HG02981 (cell line): Measurements from ENCODE around the gene KCNJ16.

Experiments
- ATAC-seq: cut with Tn5 transposase; IDR thresholded peaks from one replicate; pipeline ENCODE4 v1.9.1; 2021; ENCODE audit warnings: mild to moderate bottlenecking, moderate library complexity; ENCODE audit not compliant: unreplicated experiment

KCNJ16 gene

DNA sequence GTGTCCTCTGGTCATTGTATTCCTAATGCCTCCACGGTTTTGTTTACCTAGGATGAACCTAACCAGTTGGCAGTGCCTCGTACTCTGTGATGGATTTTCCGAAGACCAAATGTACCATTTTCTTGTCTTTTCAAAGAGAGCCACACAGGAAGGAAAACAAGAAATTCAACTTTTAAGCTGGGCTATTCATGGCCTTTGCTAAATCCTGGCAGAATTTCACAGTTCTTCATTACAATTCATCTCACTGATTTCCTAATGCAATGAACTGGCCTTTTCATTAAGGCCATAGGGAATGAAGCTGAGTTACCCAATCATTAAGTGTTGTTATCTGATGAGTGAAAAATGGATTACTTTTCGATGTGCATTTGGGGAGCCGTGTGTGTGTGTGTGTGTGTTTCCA, 7.9 kb upstream of the KCNJ16 start:
- ATAC-seq = no peak

DNA sequence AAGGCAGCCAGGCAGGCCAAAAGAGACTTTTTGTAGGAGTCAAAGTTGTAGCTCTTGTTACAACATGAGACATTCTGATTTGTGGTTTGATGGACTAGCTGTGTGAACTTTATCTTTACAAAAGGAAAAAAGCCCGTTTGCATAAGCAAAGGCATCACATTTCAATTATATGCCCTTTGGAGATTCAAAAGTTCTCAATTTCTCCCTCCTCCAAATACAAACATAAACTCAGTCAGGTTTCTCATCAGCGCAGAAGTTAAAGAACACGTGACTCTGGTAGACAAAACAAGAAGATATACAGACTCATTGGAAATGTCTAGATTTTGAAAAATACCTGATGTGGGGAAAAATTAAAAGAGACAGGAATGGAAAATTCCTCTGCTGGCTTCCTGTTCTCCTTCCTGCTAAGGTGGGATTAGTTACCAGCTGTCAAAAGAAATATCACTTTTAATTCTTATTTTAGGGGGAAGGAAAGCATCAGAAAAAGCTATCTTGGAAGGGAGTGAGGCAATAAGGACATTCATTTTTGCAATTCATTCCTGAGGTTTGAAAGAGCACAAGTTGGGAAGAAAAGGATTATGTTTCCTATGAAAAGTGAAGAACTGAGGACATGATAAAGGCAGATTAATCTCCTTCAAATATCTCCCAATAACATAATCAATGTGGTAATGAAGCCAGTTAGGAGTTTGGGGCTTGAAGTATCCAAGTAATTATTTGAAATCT, 4.6 kb upstream of the KCNJ16 start:
- ATAC-seq = no peak

DNA sequence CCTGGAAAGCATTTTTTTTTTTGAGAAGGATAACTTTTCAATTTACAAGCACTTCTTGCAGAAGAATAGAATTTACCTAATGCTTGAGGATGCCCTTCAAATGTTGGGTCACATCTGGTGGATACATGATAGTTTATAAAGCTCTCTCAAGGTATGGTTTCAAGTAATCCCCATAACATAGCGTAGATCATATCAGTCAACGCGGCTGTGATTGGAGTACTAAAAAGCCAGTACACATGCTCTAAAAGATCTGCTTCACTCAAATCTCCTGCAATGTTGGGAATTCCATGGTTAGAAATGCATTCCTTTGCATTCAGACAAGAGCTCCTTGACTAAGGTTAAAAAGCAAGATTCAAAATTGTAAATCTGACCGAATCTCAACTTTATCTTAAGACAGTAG, 3.9 kb upstream of the KCNJ16 start:
- no peak for ATAC-seq

DNA sequence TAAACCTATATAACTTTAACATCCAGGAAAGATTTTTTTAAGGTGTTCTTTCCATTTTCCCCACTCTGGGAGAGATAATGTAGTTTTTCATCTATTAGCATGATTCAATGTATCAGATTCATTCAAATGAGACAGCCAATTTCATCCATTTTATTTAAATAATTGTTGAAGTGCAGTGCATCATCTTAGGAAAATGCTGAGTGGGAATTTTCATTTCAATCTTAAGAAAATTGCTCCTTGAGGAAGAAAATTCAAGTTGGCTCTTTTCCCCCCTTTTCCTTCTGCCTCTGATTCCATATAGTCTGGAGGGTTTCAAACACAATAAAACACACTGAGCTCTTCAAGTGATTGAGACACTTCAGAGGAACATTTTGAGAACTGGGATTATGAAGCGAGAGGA, 3.4 kb upstream of the KCNJ16 start:
- no peak for ATAC-seq

DNA sequence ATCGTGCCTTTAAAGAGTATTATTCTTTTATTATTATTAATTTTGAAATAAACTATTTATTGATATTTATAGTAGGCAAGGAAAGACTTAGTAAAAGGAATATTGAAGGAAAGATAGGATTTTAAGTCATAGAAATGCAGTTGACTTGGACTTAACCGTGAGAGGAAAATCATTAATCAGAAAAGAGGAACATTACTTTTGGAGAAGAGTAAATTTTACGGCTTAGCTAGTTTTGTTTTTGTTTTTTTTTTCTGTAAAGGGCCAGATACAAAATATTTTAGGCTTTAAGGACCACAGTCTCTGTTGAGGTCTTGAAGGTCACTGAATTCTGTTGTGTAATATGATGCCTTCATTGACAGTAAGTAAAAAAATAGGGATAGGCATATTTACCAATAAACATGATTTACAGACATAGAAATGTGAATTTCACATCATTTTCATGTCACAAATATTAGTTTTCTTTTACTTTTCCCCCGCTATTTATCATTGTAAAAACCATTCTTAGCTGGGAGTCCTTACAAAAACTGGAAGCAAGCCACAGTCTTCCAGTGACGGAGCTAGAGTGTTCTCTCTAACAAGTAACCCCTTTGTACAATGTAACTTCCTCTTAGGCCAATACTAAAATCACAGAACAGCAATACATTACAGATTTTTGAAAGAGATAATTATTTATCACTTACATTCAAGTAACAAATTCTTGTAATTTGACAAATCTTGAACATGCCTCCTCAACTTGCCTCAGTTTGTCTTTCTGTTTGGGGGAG, 2.3 kb upstream of the KCNJ16 start:
- no peak for ATAC-seq

DNA sequence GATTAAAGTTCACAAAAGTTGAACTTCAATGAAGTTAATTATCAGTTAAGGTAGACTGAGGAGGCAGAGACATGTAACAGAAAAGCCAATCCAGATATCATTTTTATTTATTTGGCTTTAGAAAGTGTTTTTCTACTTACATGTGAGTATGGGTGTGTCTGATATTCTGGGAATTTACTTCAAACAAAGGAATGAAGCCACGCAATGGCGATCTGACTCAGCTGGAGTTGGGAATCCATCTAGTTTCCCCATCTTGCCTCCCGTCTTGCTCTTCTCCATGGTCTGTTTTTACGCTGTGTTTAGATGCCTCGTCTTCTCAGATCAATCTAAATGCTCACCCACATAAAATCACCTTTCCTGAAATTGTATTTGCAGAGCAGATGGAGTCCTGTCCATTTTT, 1.7 kb upstream of the KCNJ16 start:
- ATAC-seq = no peak

DNA sequence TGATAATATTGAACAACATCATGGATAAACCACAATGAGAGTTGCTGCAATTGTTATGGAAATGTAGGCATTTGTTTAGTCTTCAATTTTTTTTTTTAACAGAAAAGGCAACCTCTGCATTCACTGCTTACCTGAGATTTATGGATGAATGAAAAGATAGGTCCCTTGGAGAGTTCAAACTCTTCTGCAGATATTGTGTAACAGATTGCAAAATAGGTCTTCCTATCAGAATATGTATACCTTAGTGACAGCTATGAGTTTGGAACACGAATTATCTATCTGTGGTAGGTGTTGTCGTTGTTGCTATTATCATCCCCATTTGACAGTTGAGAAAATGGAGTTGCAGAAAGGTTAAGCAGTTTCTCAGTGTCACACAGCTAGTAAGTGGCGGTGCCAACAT, 1.2 kb upstream of the KCNJ16 start:
- ATAC-seq = no peak

DNA sequence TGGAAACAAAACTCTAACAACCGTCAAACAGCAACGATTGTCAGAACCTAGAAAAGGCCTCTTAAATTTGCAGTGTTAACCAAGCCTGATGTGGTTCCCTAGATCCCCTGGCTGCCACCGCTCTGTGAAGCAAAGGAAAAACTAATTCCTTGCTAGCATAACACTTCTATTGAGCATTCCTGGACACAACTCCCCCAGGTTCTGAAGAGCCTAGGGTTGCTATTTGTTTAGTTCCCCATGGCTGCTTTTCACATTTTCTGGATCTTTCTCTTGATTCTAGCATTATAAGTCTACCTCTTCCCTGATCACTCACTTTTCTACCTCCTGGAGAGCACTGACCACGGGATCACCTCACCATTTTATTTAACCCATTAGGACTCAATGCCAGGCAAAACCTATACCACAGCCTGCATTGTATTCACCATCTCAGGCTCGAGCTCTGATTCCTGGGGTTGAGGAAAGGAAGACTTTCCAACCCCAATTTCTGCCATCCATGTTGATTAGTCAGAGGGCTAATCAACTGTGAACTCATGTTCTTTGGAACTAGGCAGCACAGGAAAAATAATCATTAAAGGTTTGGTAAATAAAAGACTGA, 692 bp upstream of the KCNJ16 start:
- ATAC-seq = no peak

DNA sequence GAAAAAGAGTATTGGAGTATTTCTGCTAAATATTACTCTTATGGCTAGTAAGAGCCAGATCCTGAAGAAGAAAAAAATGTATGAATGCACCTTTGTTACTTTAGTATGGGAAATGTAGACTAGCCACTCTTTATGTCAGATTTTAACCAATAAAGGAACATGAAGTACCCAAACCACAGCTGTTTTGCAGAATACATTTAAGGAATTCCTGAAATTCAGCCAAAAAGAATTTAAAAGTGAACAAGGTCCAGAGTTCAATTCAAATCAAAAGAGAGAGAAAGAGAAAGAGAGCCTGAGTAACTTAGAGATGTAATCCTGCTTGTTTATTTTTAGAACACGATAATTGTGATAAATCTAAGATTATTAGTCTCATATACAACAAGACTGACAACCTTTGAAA, 1.2 kb downstream of the KCNJ16 start:
- no peak for ATAC-seq

DNA sequence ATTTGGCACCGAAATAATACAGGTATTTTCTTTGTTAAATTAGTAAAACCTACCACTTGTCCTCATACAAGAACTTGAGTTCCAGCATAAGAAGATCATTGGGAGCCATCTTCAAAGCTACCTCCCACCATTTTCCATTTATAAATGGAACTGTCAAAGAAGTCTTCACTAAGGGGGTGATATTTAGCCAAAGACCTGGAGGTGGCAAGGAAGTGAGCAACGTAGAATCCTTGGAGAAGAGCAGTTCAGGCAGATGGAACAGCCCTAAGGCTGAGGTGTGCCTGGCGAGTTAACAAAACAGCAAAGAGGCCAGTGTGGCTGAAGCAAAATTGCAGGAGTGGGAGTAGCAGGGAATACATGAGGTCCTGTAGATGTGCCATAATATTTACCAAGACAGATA, 1.8 kb downstream of the KCNJ16 start:
- ATAC-seq = no peak

DNA sequence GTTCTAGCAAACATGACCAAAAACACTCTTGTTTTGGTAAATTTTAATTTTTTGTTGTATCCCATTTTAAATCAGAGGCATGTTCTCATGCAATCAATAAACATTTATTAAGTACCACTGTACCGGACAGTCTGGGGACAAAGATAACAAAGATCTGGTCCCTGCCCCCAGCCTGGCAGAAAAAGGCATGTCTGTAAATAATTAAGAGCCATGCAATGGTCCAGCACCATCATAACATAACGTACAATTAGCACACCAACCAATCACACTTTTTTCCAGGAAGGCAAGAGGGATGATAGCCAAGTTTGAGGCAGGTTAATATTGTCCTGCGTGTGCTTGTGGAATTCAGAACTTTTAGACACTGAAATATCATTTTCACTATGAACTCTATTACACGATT, 3.5 kb downstream of the KCNJ16 start:
- ATAC-seq = no peak

DNA sequence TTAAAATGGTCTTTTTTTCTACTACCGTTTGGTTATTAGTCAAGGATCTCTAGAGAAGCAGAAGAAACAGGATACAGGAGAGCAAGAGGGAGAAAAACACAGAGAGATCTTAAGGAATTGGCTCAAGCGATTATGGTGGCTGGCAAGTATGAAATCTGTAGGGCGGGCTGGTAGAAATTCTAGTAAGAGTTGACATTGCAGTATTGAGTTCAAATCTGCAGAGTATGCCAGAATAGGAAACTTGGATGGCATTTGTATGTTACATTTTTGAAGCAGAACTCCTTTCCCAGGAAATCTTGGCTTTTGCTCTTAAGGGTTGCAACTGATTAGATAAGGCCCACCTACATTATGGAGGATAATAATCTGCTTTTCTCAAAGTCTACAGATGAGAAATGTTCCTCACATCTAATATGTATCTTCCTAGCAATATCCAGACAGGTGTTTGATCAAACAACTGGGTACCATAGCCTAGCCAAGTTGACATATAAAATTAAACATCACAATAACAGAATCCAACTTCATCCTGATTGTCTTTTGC, 4.0 kb downstream of the KCNJ16 start:
- ATAC-seq = no peak

DNA sequence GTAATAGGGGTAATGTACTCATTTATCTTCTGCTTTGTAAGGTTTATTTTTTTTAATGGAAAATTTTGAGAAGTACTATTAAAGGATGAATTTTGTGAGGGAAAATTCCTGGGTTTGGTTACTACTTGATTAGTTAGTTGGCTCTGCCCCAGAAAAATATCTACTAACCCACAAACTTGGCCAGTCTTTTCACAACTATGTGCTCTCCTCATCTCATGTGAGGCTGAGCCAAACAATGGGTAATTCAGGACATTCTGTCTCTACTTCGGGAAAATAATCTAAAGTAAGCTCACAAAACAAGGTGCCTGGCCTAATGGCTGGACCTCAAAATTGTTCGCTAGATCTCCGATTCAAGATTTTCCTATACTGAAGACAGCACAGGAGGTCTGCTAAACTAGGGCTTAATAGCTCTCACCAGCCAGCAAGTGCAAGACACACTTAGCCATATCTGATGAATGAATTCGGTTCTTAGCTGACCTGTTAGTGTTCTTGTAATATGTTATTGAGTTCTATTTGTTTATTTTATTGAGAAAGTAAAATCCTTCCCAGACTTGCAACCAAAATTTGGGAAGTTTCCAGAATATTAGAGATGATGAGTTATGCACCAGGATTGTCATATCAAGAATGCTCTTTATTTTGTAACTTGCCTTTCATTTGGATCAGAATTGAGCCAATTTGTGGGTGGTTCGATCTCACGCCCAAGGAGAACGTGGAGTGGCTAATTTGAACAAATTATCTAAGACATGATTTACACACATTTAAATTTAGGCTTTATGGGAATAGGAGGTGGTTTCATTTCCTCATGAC, 5.7 kb downstream of the KCNJ16 start:
- no peak for ATAC-seq

DNA sequence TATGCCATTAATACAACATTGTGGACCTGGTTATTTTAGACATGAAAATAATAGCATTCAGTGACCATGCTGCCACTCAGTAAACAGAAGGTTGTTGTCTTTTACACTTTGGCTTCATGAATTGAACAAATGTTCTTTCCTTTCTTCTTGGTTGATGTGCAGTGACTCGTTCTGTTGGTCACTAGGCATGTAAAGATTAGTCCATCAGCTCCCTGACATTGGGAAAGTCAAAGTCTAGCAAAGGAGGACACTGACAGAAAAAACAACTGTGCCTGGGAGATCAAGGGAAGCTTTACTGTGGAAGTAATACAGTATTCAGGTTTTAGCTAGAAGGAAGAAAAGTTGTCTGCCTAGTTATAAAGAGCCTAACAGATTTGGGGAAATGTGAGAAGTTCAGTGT, 6.9 kb downstream of the KCNJ16 start:
- no peak for ATAC-seq

DNA sequence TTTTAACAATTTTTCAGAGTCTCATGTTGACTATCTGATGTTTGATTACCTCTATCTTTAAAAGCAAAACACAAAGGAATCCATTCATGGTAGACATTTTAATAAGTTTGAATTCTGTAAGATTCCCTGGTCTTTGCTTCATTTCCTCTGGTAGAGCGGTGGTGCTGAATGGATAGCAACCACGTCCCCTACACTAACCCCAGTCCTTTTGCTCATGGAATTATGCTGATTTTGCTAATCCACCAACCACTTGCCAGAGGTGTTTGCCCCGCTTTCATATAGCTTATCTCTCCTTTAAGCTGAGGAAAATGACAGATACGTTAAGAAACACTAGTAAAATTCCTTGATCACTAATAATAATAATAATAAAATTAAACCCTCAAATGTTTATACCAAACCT, 9.5 kb downstream of the KCNJ16 start:
- ATAC-seq = no peak

DNA sequence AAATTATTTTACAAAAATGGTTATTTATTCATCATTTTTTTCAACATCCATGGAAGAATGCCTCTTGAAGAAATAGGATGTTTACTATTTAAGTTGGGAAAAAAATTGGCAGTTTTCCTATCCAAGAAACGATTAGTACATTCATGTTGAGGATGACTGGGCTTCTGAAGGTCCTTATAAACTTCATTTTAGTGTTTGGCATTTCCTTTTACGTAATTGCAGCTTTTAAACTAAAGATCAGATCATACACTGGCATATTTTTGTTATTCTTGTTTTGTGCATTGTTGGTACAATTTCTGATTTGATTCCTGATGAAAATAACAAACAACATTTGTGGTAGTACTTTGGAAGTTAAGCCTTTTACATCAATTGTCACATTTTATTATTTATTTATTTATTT, 11.5 kb downstream of the KCNJ16 start:
- ATAC-seq = no peak

DNA sequence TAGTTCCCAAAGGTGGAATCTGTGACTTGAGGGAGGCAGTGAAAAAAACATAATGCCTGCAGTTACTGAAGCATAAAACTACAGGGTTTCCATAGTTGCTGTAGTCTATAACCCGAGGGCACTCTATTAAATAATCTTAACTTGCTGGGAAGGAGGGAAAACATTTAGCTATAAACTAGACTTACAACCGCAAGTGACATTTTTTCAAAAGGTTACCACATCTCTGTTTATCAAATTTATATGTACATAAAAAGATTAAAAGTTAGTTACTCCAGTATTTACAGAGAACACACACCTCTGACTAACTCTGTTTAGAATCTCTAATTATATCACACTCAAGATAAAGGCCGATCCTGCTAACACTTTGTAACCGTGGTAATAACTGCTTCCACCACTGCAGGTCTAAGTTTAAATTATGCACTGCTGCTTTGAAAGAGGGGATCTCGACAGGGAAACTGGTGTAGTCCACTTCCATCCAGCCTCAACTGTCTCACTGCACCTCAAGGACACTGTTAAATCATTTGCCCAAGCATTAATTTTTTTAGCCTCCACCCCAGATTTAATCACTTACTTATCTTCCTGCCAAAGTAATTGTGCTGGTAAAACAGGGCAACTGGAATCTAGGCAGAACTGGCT, 14.6 kb downstream of the KCNJ16 start:
- ATAC-seq = no peak

DNA sequence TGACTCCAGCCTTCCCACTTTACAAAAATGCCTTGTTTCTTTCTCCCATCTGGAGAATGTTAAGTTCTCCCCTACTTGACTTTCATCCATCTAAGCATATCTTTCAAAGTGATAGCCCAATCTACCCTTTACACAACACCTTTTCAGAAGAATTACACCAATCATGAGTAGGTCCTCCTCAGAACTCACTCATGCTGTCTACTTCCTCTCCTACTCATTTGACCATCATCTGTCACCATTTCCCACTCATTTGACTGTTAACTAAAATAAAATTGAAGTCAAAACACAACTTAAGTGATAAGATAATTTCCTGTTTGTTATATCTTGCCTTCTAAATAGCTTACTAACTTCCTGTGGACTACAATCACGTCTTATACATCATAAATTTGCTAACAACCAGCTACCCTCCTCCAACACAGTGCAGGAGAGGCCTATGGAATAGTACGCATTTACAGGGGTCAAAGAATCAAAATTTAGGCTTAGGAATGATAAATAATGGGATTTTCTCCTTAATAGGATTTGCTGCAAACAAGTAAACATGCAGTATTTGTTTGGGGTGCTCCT, 16.1 kb downstream of the KCNJ16 start:
- ATAC-seq = no peak

DNA sequence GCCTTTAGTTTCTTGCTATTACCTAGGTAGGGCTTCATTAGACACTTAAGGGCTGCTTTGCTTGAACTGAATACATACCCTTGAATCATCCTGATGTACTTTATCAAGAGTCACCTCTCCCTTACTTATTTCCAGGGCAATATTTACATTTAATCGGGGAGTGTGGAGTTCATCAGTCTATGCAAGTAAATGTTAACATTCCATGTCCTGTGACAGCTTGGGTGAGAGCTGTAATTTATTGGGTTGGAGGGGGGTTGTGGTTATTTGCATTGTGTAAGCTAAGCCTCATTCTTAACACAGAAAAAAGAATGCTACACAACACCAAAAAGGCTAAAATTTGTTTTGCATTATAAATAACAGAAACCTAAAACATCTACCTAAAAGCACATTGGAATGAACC, 16.7 kb downstream of the KCNJ16 start:
- no peak for ATAC-seq

DNA sequence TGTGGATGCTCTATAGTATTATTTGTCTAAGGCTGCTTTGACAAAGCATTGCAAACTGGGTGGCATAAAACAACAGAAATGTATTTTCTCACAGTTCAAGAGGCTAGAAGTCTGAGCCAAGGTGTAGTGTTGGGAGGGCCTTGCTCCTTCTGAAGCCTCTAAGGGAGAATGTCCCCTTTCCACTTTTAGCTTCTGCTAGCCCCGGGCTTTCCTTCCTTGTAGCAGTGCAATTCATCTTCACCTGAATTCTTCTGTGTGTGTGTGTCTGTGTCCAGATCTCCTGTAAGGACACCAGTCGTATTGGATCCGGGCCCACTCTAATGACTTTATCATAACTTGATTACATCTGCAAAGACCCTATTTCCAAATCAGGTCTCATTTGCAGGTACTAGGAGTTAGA, 18.1 kb downstream of the KCNJ16 start:
- ATAC-seq = no peak
